HepG2 (cell line): ENCODE data around the gene WBP1. TPM values are rescaled to one million over a fixed set of nuclear protein-coding genes. Genes with fewer than 3 reads are reported as not detected.

Experiments used
- ELF1 ChIP-seq: sonication (generic); formaldehyde crosslinking; IDR thresholded peaks from 2 replicates; pipeline ENCODE4 v1.4.0; 2020; ENCODE audit warnings: missing genetic modification reagents
- KDM5B ChIP-seq: sonication (generic); formaldehyde crosslinking; IDR thresholded peaks from 2 replicates; pipeline ENCODE4 v1.4.0; 2020; ENCODE audit warnings: missing genetic modification reagents, mild to moderate bottlenecking, borderline replicate concordance
- MATR3 ChIP-seq: sonication (generic); formaldehyde crosslinking; IDR thresholded peaks from 2 replicates; pipeline ENCODE4 v1.4.0; 2020; ENCODE audit warnings: missing genetic modification reagents
- MLXIP ChIP-seq: sonication (generic); formaldehyde crosslinking; IDR thresholded peaks from 2 replicates; pipeline ENCODE4 v1.9.0; 2021; ENCODE audit warnings: missing genetic modification reagents, borderline replicate concordance
- SNRNP70 ChIP-seq: fragments of 200-400 bp; formaldehyde crosslinking; IDR thresholded peaks from 2 replicates; pipeline ENCODE4 v1.6.1; 2017; ENCODE audit warnings: mild to moderate bottlenecking, low read depth, low read length, moderate library complexity
- TERF1 ChIP-seq: sonication (generic); formaldehyde crosslinking; IDR thresholded peaks from 2 replicates; pipeline ENCODE4 v1.8.0; 2022; ENCODE audit warnings: mild to moderate bottlenecking, missing genetic modification reagents, moderate library complexity
- THAP11 ChIP-seq: IDR thresholded peaks from 2 replicates; pipeline ENCODE4 v1.6.1; 2016; ENCODE audit warnings: missing biosample characterization, missing genetic modification reagents
- ZFYVE20 ChIP-seq: sonication (generic); formaldehyde crosslinking; IDR thresholded peaks from 2 replicates; pipeline ENCODE4 v1.8.0; 2023; ENCODE audit warnings: low read depth, mild to moderate bottlenecking, moderate library complexity, missing genetic modification reagents, borderline replicate concordance
- ZGPAT ChIP-seq: IDR thresholded peaks from 2 replicates; pipeline ENCODE4 v1.6.1; 2016; ENCODE audit warnings: mild to moderate bottlenecking
- ZNF772 ChIP-seq: sonication (generic); formaldehyde crosslinking; IDR thresholded peaks from 2 replicates; pipeline ENCODE4 v1.5.0; 2020; ENCODE audit warnings: mild to moderate bottlenecking, missing genetic modification reagents
- ZNF883 ChIP-seq: sonication (generic); formaldehyde crosslinking; IDR thresholded peaks from 2 replicates; pipeline ENCODE4 v1.5.1; 2020; ENCODE audit warnings: mild to moderate bottlenecking, missing genetic modification reagents; ENCODE audit errors: not compliant biosample characterization
- polyA plus RNA-seq, 8 experiments: library from polyadenylated mRNA; depleted of rRNA in 3 of 8; stranded (reverse) in 7 of 8; unstranded in 1 of 8; fragments of >200 nt; fragmentation: Illumina TruSeq in 4 of 8; extraction: Trizol in 4 of 8; gene quantifications; 2 replicates each; pipeline versions ENCODE4 v1.2.1 to v1.2.3, GENCODE V29; 2011 to 2016; ENCODE audit warnings: low read depth in 4 of 8, missing spikeins in 1 of 8, mixed read lengths in 1 of 8; ENCODE audit not compliant: insufficient read depth in 1 of 8
- total RNA-seq, 5 experiments: library from RNA; depleted of rRNA; stranded (reverse); fragments of >200 nt; fragmentation: Illumina TruSeq; extraction: Trizol; gene quantifications; 2 replicates each; pipeline ENCODE4 v1.2.3, GENCODE V29; 2016; ENCODE audit warnings: low read depth in 1 of 5
- TF ChIP-seq, protein P1 (sequence below): sonication (generic); formaldehyde crosslinking; IDR thresholded peaks from 2 replicates; pipeline ENCODE4 v1.5.0; 2020; ENCODE audit warnings: mild to moderate bottlenecking, missing genetic modification reagents
- TF ChIP-seq, protein P2 (sequence below): sonication (generic); formaldehyde crosslinking; IDR thresholded peaks from 2 replicates; pipeline ENCODE4 v1.5.0; 2020; ENCODE audit warnings: missing genetic modification reagents
- TF ChIP-seq, protein P3 (sequence below): sonication (generic); formaldehyde crosslinking; IDR thresholded peaks from 2 replicates; pipeline ENCODE4 v1.5.0; 2020; ENCODE audit warnings: missing genetic modification reagents, mild to moderate bottlenecking, borderline replicate concordance

The WBP1 gene
- total and polyA plus RNA-seq, 2 of the 13 experiments (the other 11 are each of a cell fraction or from before 2014, with no cell fraction given), result 38.8 to 85.7 TPM

GRCh38 chr2:74507145-74507925 lies 49.1 kb downstream of the WBP1 start, which contains the start of gene PCGF1 (continued):
- TF ChIP-seq ZNF883 (CRISPR knock-in tag), result peak; percentile 73
- TF ChIP-seq ZNF772, result peak; percentile 96
- TF ChIP-seq MATR3 (CRISPR knock-in tag), result no peak
- peak; percentile 95 for TF ChIP-seq THAP11
- TF ChIP-seq SNRNP70, result no peak
- TF ChIP-seq ELF1 (CRISPR knock-in tag), result peak; percentile 94
- TF ChIP-seq ZGPAT (CRISPR knock-in tag), result peak; percentile 84
- TF ChIP-seq, protein P1, sequence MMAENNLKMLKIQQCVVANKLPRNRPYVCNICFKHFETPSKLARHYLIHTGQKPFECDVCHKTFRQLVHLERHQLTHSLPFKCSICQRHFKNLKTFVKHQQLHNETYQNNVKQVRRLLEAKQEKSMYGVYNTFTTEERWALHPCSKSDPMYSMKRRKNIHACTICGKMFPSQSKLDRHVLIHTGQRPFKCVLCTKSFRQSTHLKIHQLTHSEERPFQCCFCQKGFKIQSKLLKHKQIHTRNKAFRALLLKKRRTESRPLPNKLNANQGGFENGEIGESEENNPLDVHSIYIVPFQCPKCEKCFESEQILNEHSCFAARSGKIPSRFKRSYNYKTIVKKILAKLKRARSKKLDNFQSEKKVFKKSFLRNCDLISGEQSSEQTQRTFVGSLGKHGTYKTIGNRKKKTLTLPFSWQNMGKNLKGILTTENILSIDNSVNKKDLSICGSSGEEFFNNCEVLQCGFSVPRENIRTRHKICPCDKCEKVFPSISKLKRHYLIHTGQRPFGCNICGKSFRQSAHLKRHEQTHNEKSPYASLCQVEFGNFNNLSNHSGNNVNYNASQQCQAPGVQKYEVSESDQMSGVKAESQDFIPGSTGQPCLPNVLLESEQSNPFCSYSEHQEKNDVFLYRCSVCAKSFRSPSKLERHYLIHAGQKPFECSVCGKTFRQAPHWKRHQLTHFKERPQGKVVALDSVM (CRISPR knock-in tag), result peak; percentile 8
- TF ChIP-seq MLXIP (CRISPR knock-in tag), result no peak
- TF ChIP-seq ZFYVE20 (CRISPR knock-in tag), result peak; percentile 75; the same call in 1 of the 2 replicates
- peak; percentile 58; the same call in 1 of the 2 replicates for TF ChIP-seq TERF1 (CRISPR knock-in tag)
- TF ChIP-seq KDM5B (CRISPR knock-in tag), result peak; percentile 77; the same call in 1 of the 2 replicates
- TF ChIP-seq, protein P2, sequence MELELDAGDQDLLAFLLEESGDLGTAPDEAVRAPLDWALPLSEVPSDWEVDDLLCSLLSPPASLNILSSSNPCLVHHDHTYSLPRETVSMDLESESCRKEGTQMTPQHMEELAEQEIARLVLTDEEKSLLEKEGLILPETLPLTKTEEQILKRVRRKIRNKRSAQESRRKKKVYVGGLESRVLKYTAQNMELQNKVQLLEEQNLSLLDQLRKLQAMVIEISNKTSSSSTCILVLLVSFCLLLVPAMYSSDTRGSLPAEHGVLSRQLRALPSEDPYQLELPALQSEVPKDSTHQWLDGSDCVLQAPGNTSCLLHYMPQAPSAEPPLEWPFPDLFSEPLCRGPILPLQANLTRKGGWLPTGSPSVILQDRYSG (CRISPR knock-in tag), result 0 out of 2 replicates have a peak, but pooled peaks have one; percentile 28
- TF ChIP-seq, protein P3, sequence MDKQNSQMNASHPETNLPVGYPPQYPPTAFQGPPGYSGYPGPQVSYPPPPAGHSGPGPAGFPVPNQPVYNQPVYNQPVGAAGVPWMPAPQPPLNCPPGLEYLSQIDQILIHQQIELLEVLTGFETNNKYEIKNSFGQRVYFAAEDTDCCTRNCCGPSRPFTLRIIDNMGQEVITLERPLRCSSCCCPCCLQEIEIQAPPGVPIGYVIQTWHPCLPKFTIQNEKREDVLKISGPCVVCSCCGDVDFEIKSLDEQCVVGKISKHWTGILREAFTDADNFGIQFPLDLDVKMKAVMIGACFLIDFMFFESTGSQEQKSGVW (CRISPR knock-in tag), result no peak
